ENCODE data around the gene B4GALNT4. TPM values are rescaled to one million over a fixed set of nuclear protein-coding genes. Genes with fewer than 3 reads are reported as not detected.

Gene B4GALNT4
- total and polyA plus RNA-seq, 4 donors = 0.15 to 0.42 (median 0.42) TPM; not detected in 1

DNA sequence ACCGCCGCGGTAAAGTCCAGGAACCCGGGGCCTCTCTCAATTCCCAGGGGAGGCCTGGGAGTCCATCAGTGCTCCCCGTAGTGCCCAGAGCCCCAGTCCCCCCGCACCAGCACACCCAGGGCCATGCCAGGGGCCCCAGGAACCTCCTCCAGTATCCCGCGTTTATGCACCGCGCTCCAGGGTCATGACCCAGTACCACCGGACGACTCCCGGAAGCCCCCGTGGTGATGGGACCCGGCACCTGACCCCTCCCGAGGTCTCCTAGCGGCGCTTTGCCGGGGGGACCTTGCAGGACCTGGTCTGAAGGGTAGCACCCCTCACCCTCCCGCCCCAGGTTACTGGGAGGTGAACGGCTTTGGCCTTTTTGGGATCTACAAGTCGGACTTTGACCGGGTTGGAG, 11.2 kb downstream of the B4GALNT4 start:
- TF ChIP-seq, protein P1, sequence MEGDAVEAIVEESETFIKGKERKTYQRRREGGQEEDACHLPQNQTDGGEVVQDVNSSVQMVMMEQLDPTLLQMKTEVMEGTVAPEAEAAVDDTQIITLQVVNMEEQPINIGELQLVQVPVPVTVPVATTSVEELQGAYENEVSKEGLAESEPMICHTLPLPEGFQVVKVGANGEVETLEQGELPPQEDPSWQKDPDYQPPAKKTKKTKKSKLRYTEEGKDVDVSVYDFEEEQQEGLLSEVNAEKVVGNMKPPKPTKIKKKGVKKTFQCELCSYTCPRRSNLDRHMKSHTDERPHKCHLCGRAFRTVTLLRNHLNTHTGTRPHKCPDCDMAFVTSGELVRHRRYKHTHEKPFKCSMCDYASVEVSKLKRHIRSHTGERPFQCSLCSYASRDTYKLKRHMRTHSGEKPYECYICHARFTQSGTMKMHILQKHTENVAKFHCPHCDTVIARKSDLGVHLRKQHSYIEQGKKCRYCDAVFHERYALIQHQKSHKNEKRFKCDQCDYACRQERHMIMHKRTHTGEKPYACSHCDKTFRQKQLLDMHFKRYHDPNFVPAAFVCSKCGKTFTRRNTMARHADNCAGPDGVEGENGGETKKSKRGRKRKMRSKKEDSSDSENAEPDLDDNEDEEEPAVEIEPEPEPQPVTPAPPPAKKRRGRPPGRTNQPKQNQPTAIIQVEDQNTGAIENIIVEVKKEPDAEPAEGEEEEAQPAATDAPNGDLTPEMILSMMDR (IDR thresholded peaks at IDR 0.05; ENCODE audit: low read depth, low read length, missing input control) = no peak
- no peak for TF ChIP-seq SP1 (IDR thresholded peaks at IDR 0.05)
- no peak for TF ChIP-seq NR2F2 (IDR thresholded peaks at IDR 0.05)
- no peak for TF ChIP-seq RAD21 (IDR thresholded peaks at IDR 0.05)
- no peak for TF ChIP-seq HNF4G (IDR thresholded peaks at IDR 0.05)
- TF ChIP-seq RXRA (IDR thresholded peaks at IDR 0.05) = no peak
- TF ChIP-seq YY1 (IDR thresholded peaks at IDR 0.05) = no peak
- no peak for TF ChIP-seq HNF4A (conservative IDR thresholded peaks at IDR 0.05)
- TF ChIP-seq JUND (IDR thresholded peaks at IDR 0.05) = no peak
- Histone ChIP-seq H3K27me3 (ENCODE audit: control insufficient read depth in 4 of 4, insufficient read depth in 4 of 4, low read length in 3 of 4) (no peaks in the 10 kb centered on the region), H3K4me3 (ENCODE audit: low read depth in 1 of 3, low read length in 3 of 3) (no peak overlapping the region), H3K4me1 (ENCODE audit: control insufficient read depth in 4 of 4, insufficient read depth in 4 of 4, low read length in 3 of 4) (peaks cover 0 to 1% (median 0%) of the 10 kb centered on the region in 4 donors), H3K36me3 (ENCODE audit: control insufficient read depth in 4 of 4, insufficient read depth in 3 of 4, low read depth in 1 of 4, low read length in 3 of 4) (no peaks in the 10 kb centered on the region), H3K27ac (ENCODE audit: low read depth in 1 of 2, low read length in 2 of 2) (no peak overlapping the region), H3K9ac (ENCODE audit: low read depth in 1 of 2, low read length in 2 of 2) (no peak overlapping the region), H3K9me3 (ENCODE audit: control insufficient read depth in 4 of 4, low read length in 3 of 4) (no peaks in the 10 kb centered on the region)
- WGBS = 90% methylated on average over 23 of the region's 23 CpGs
- DNase-seq (ENCODE audit: low spot score) = no peak

DNA sequence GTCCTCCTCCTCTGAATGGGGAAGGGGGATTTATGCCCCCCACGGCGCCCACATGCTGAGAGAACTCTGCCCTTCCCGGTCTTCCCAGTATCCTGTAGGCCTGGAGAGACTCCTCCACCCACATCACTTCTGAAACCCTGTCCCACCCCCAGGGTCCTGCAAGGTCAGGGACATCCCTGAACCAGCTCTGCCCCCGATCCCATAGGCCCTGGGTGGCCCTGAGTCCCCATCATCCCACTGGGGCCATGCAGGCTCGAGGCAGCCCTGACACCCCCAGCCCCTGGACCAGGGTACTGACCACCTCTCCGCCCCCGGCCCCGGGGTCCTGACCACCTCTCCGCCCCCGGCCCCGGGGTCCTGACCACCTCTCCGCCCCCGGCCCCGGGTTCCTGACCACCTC, 11.7 kb downstream of the B4GALNT4 start:
- Histone ChIP-seq H3K27me3 (ENCODE audit: control insufficient read depth in 4 of 4, insufficient read depth in 4 of 4, low read length in 3 of 4) (no peaks in the 10 kb centered on the region), H3K4me3 (ENCODE audit: low read depth in 1 of 3, low read length in 3 of 3) (no peak overlapping the region), H3K4me1 (ENCODE audit: control insufficient read depth in 4 of 4, insufficient read depth in 4 of 4, low read length in 3 of 4) (peaks cover 0 to 1% (median 0%) of the 10 kb centered on the region in 4 donors), H3K27ac (ENCODE audit: low read depth in 1 of 2, low read length in 2 of 2) (no peak overlapping the region), H3K9ac (ENCODE audit: low read depth in 1 of 2, low read length in 2 of 2) (no peak overlapping the region), H3K9me3 (ENCODE audit: control insufficient read depth in 4 of 4, low read length in 3 of 4) (no peaks in the 10 kb centered on the region), H3K36me3 (ENCODE audit: control insufficient read depth in 4 of 4, insufficient read depth in 3 of 4, low read depth in 1 of 4, low read length in 3 of 4) (no peaks in the 10 kb centered on the region)
- DNase-seq (ENCODE audit: low spot score) = no peak
- TF ChIP-seq, protein P2, sequence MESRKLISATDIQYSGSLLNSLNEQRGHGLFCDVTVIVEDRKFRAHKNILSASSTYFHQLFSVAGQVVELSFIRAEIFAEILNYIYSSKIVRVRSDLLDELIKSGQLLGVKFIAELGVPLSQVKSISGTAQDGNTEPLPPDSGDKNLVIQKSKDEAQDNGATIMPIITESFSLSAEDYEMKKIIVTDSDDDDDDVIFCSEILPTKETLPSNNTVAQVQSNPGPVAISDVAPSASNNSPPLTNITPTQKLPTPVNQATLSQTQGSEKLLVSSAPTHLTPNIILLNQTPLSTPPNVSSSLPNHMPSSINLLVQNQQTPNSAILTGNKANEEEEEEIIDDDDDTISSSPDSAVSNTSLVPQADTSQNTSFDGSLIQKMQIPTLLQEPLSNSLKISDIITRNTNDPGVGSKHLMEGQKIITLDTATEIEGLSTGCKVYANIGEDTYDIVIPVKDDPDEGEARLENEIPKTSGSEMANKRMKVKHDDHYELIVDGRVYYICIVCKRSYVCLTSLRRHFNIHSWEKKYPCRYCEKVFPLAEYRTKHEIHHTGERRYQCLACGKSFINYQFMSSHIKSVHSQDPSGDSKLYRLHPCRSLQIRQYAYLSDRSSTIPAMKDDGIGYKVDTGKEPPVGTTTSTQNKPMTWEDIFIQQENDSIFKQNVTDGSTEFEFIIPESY (IDR thresholded peaks at IDR 0.05) = no peak
- TF ChIP-seq RAD21 (IDR thresholded peaks at IDR 0.05) (no peak), RXRA (IDR thresholded peaks at IDR 0.05) (no peak), SP1 (IDR thresholded peaks at IDR 0.05) (no peak), FOXA2 (IDR thresholded peaks at IDR 0.05) (no peak), EGR1 (IDR thresholded peaks at IDR 0.05; ENCODE audit: low read depth in 2 of 2) (no peak), MAX (IDR thresholded peaks at IDR 0.05) (no peak), FOXA1 (IDR thresholded peaks at IDR 0.05) (no peak), JUND (IDR thresholded peaks at IDR 0.05) (no peak), HNF4G (IDR thresholded peaks at IDR 0.05) (no peak), HNF4A (conservative IDR thresholded peaks at IDR 0.05) (no peak), TAF1 (conservative IDR thresholded peaks at IDR 0.05) (no peak), YY1 (IDR thresholded peaks at IDR 0.05) (no peak), GABPA (IDR thresholded peaks at IDR 0.05 in 1 of 2, conservative IDR thresholded peaks at IDR 0.05 in 1 of 2) (no peak)
- TF ChIP-seq, protein P3, sequence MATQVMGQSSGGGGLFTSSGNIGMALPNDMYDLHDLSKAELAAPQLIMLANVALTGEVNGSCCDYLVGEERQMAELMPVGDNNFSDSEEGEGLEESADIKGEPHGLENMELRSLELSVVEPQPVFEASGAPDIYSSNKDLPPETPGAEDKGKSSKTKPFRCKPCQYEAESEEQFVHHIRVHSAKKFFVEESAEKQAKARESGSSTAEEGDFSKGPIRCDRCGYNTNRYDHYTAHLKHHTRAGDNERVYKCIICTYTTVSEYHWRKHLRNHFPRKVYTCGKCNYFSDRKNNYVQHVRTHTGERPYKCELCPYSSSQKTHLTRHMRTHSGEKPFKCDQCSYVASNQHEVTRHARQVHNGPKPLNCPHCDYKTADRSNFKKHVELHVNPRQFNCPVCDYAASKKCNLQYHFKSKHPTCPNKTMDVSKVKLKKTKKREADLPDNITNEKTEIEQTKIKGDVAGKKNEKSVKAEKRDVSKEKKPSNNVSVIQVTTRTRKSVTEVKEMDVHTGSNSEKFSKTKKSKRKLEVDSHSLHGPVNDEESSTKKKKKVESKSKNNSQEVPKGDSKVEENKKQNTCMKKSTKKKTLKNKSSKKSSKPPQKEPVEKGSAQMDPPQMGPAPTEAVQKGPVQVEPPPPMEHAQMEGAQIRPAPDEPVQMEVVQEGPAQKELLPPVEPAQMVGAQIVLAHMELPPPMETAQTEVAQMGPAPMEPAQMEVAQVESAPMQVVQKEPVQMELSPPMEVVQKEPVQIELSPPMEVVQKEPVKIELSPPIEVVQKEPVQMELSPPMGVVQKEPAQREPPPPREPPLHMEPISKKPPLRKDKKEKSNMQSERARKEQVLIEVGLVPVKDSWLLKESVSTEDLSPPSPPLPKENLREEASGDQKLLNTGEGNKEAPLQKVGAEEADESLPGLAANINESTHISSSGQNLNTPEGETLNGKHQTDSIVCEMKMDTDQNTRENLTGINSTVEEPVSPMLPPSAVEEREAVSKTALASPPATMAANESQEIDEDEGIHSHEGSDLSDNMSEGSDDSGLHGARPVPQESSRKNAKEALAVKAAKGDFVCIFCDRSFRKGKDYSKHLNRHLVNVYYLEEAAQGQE (IDR thresholded peaks at IDR 0.05) = no peak
- TF ChIP-seq, protein P1 (IDR thresholded peaks at IDR 0.05; ENCODE audit: low read depth, low read length, missing input control) = no peak
- WGBS = 94% methylated on average over 14 of the region's 14 CpGs
